ENCODE measurements around the gene SRSF11. TPM values are rescaled to one million over a fixed set of nuclear protein-coding genes. Genes with fewer than 3 reads are reported as not detected.

The SRSF11 gene
- total RNA-seq, 6 experiments from 2014 or later = 49.6 to 90.7 (median 62.8) TPM

DNA sequence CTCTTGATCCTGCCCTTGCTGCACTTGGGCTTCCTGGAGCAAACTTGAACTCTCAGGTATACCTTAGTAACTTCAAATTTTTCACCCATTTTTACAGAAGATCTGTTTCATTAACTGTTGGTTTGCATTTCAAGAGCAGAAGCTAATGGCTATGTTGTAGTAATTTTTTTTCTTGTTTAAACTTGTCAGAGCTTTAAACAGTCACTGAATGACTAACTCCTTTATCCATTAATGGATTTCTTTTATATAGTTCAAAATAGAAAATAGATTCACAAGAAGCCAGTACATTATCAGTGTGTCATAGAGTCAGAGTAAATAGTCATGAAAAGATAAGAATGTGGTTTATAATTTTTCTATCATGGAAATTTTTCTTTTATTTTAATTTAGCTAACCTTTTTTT is 13.6 kb downstream of the SRSF11 start:
- H3K4me1 ChIP-seq = no peaks in the 10 kb centered on the region
- peaks cover 0 to 100% (median 48%) of the 10 kb centered on the region in 4 donors for H3K36me3 ChIP-seq
- no peak for DNase-seq
- H3K27me3 ChIP-seq = no peaks in the 10 kb centered on the region
- TF ChIP-seq, protein P1, sequence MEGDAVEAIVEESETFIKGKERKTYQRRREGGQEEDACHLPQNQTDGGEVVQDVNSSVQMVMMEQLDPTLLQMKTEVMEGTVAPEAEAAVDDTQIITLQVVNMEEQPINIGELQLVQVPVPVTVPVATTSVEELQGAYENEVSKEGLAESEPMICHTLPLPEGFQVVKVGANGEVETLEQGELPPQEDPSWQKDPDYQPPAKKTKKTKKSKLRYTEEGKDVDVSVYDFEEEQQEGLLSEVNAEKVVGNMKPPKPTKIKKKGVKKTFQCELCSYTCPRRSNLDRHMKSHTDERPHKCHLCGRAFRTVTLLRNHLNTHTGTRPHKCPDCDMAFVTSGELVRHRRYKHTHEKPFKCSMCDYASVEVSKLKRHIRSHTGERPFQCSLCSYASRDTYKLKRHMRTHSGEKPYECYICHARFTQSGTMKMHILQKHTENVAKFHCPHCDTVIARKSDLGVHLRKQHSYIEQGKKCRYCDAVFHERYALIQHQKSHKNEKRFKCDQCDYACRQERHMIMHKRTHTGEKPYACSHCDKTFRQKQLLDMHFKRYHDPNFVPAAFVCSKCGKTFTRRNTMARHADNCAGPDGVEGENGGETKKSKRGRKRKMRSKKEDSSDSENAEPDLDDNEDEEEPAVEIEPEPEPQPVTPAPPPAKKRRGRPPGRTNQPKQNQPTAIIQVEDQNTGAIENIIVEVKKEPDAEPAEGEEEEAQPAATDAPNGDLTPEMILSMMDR (IDR thresholded peaks at IDR 0.05) = no peak
- no peak for TF ChIP-seq POLR2A (IDR thresholded peaks at IDR 0.05)
- no peak overlapping the region for H3K4me3 ChIP-seq
- H3K9me3 ChIP-seq = no peaks in the 10 kb centered on the region
- H3K27ac ChIP-seq = no peak overlapping the region
- no peak for ATAC-seq
- intact Hi-C loops (cut with DNase I) = no loop called here

DNA sequence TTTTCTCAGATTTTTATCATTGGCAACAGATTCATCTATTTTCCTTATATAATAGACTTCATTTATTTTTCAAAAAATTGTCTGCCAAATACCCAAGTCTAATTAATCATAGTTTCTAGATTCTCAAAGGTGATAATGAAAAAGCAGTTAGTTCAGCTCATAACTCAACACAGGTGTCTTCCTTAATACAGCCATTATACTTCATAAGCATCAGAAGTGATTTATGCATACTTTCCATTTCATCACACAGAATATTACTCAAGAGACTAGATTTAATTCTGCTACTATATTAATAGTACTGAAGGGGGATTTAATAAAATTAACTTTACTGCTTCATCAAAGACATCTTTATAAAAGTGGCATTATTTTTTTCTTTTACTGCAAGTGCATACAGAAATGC is 18.8 kb downstream of the SRSF11 start:
- H3K36me3 ChIP-seq = peaks cover 0 to 100% (median 53%) of the 10 kb centered on the region in 4 donors
- no peaks in the 10 kb centered on the region for H3K9me3 ChIP-seq
- H3K27me3 ChIP-seq = no peaks in the 10 kb centered on the region
- ATAC-seq (no peak), DNase-seq (no peak)
- TF ChIP-seq, protein P1 (IDR thresholded peaks at IDR 0.05) = no peak
- TF ChIP-seq POLR2A (IDR thresholded peaks at IDR 0.05) = no peak
- H3K27ac ChIP-seq = no peak overlapping the region
- H3K4me3 ChIP-seq = no peak overlapping the region
- intact Hi-C loops (cut with DNase I) = no loop called here
- no peaks in the 10 kb centered on the region for H3K4me1 ChIP-seq

DNA sequence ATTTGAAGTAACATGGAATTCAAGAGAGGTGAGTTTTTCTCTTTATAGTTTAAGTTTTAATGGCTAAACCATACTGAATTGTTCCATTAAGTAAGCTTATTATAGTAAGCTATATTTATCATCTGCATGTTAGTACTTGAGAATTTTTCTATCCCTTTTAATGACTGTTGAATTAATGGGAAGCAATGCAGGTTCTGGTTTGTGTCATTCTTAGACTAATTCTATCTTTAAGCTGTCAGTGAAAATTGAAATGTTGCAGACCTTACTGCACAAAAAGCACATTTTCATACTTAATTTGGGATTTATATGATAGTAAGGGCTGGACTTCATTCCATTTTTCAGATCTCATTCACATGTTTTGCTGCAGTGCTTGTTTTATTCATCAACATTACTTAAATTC is 25.9 kb downstream of the SRSF11 start:
- no peak for DNase-seq
- Histone ChIP-seq H3K4me1 (peaks cover 0 to 12% (median 2%) of the 10 kb centered on the region in 4 donors), H3K36me3 (peaks cover 0 to 99% (median 37%) of the 10 kb centered on the region in 4 donors), H3K27me3 (no peaks in the 10 kb centered on the region), H3K4me3 (no peak overlapping the region), H3K9me3 (no peaks in the 10 kb centered on the region), H3K27ac (no peak overlapping the region)
- TF ChIP-seq, protein P1 (IDR thresholded peaks at IDR 0.05) = no peak
- no peak for TF ChIP-seq POLR2A (IDR thresholded peaks at IDR 0.05)
- intact Hi-C loops (cut with DNase I) = no loop called here
- ATAC-seq = no peak

DNA sequence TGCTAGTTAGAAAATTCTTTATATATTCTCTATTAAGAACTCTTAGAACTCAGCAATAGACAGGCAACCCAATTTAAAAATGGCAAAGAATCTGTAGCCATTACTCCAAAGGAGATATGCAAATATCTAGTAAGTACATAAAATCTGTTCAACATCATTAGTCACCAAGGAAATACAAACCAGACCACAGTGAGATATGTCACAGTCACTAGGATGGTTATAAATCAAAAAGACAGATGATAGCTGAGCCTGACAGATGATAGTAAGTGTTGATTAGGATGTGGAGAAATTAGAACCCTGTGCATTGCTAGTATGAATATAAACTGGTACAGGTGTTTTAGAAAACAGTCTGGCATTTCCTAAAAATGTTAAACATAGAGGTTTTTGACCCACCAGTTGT is 26.6 kb downstream of the SRSF11 start:
- Histone ChIP-seq H3K27me3 (no peaks in the 10 kb centered on the region), H3K27ac (no peak overlapping the region), H3K4me3 (no peak overlapping the region), H3K4me1 (peaks cover 0 to 12% (median 2%) of the 10 kb centered on the region in 4 donors), H3K9me3 (no peaks in the 10 kb centered on the region), H3K36me3 (peaks cover 0 to 96% (median 35%) of the 10 kb centered on the region in 4 donors)
- peak in 1 of 4 donors; percentile 41 for ATAC-seq
- TF ChIP-seq, protein P1 (IDR thresholded peaks at IDR 0.05) = no peak
- no peak for TF ChIP-seq POLR2A (IDR thresholded peaks at IDR 0.05)
- no peak for DNase-seq
- intact Hi-C loops (cut with DNase I) = no loop called here

DNA sequence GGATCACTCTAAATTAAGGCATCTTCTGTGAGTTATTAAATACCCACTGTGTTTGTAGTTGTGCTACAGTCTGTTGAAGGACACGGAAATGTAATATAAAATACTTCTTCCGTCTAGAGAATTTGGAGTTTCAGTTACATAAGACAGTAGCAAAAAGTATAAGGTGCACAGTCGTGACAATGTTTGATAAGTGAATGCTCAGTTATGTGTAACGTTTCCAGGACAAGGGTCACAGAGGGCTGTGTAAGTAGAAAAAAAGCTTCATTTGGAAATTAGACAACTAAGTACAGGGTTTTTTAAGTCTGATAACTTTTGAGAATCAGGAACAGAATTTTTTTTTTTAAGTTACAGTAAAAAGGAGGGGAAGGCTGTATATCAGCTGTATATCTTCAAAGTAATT is 27.5 kb downstream of the SRSF11 start:
- Histone ChIP-seq H3K27me3 (no peaks in the 10 kb centered on the region), H3K4me3 (no peak overlapping the region), H3K27ac (no peak overlapping the region), H3K4me1 (peaks cover 0 to 12% (median 2%) of the 10 kb centered on the region in 4 donors), H3K9me3 (no peaks in the 10 kb centered on the region), H3K36me3 (peaks cover 0 to 86% (median 31%) of the 10 kb centered on the region in 4 donors)
- peak; percentile 42 to 72 (median 68) for ATAC-seq
- WGBS (ENCODE audit: insufficient coverage, low coverage, low lambda C conversion rate, missing lambda C conversion rate) = 23% methylated on average over 4 of the region's 4 CpGs
- TF ChIP-seq, protein P1 (IDR thresholded peaks at IDR 0.05) = no peak
- no peak for TF ChIP-seq POLR2A (IDR thresholded peaks at IDR 0.05)
- no peak for DNase-seq
- intact Hi-C loops (cut with DNase I) = no loop called here
